H1 (cell line): ENCODE data around the gene NDUFA8.

ENCODE experiments used
- CEBPB ChIP-seq: IDR thresholded peaks from 2 replicates; pipeline ENCODE4 v1.6.1; 2012; ENCODE audit warnings: low read depth, low read length
- EP300 ChIP-seq, 2 experiments: IDR thresholded peaks; 1 replicate in 1 of 2; 2 replicates in 1 of 2; pipeline ENCODE4 v1.6.1; 2011 to 2012; ENCODE audit warnings: low read depth in 2 of 2, low read length in 2 of 2, mild to moderate bottlenecking in 2 of 2, borderline replicate concordance in 1 of 2, inconsistent platforms in 1 of 2, moderate library complexity in 1 of 2
- POLR2A ChIP-seq, 2 experiments: IDR thresholded peaks; 1 replicate in 1 of 2; 2 replicates in 1 of 2; pipeline ENCODE4 v1.6.1; 2011; ENCODE audit warnings: low read depth in 2 of 2, low read length in 2 of 2, mild to moderate bottlenecking in 2 of 2; ENCODE audit errors: control extremely low read depth in 1 of 2
- RBBP5 ChIP-seq: IDR thresholded peaks from 2 replicates; pipeline ENCODE4 v1.7.1; 2012; ENCODE audit warnings: low read depth, mild to moderate bottlenecking, inconsistent platforms, low read length, moderate library complexity, borderline replicate concordance
- RFX5 ChIP-seq: IDR thresholded peaks from 2 replicates; pipeline ENCODE4 v1.6.1; 2011; ENCODE audit warnings: low read depth, low read length, improper control_type of control experiment, borderline replicate concordance
- SIX5 ChIP-seq: IDR thresholded peaks from 2 replicates; pipeline ENCODE4 v1.6.1; 2011; ENCODE audit warnings: mild to moderate bottlenecking, low read depth, low read length
- SRF ChIP-seq: IDR thresholded peaks from 2 replicates; pipeline ENCODE4 v1.6.1; 2011; ENCODE audit warnings: mild to moderate bottlenecking, low read depth, low read length, moderate library complexity
- TAF1 ChIP-seq: IDR thresholded peaks from 2 replicates; pipeline ENCODE4 v1.6.1; 2011; ENCODE audit warnings: mild to moderate bottlenecking, low read depth, low read length
- YY1 ChIP-seq: IDR thresholded peaks from 2 replicates; pipeline ENCODE4 v1.6.1; 2011; ENCODE audit warnings: low read depth, mild to moderate bottlenecking, low read length
- TF ChIP-seq, protein P1 (sequence below), 3 experiments: IDR thresholded peaks; 1 replicate in 2 of 3; 2 replicates in 1 of 3; pipeline versions ENCODE4 v1.5.1 to v1.6.1; 2011; ENCODE audit warnings: low read length in 3 of 3, mild to moderate bottlenecking in 3 of 3, inconsistent platforms in 2 of 3, low read depth in 1 of 3, moderate library complexity in 1 of 3; ENCODE audit not compliant: insufficient read depth in 1 of 3; ENCODE audit errors: control extremely low read depth in 1 of 3

DNA sequence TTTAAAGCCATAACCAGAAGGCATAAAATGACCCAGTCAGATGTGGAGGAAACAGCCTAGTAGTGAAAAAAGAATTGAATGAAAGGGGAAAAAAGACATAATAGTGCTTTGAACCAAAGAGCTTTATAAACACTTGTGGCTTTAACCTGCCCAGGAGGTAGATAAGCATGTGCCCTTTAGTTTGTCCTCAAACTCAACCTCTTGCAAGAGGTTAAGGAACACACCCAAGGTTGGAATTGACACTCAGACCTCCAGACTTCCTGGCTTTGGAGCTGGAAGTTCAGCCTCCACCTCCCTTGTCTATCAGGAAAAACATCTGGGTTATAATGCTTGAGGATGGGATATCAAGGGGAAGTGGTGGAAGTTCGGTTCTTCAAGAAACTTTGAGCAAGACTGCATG is 16.3 kb downstream of the NDUFA8 start:
- TF ChIP-seq YY1 (no peak), POLR2A (IDR thresholded peaks at IDR 0.05; ENCODE audit: control extremely low read depth in 1 of 2, low read depth in 2 of 2, low read length in 2 of 2) (no peak), TAF1 (no peak), SRF (no peak), EP300 (IDR thresholded peaks at IDR 0.05; ENCODE audit: borderline replicate concordance in 1 of 2, low read depth in 2 of 2, low read length in 2 of 2) (no peak), SIX5 (no peak), RFX5 (no peak), RBBP5 (no peak), CEBPB (no peak)
- TF ChIP-seq, protein P1, sequence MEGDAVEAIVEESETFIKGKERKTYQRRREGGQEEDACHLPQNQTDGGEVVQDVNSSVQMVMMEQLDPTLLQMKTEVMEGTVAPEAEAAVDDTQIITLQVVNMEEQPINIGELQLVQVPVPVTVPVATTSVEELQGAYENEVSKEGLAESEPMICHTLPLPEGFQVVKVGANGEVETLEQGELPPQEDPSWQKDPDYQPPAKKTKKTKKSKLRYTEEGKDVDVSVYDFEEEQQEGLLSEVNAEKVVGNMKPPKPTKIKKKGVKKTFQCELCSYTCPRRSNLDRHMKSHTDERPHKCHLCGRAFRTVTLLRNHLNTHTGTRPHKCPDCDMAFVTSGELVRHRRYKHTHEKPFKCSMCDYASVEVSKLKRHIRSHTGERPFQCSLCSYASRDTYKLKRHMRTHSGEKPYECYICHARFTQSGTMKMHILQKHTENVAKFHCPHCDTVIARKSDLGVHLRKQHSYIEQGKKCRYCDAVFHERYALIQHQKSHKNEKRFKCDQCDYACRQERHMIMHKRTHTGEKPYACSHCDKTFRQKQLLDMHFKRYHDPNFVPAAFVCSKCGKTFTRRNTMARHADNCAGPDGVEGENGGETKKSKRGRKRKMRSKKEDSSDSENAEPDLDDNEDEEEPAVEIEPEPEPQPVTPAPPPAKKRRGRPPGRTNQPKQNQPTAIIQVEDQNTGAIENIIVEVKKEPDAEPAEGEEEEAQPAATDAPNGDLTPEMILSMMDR (IDR thresholded peaks at IDR 0.05; ENCODE audit: control extremely low read depth in 1 of 3, insufficient read depth in 1 of 3, low read depth in 1 of 3, low read length in 3 of 3): no peak
